ENCODE measurements around the gene PTGR1. TPM values are rescaled to one million over a fixed set of nuclear protein-coding genes. Genes with fewer than 3 reads are reported as not detected.

The PTGR1 gene
- total and polyA plus RNA-seq, 2 donors (not counting 3 experiments of a cell fraction or from before 2014, with no cell fraction given), result 70.3 to 79.1 TPM

GRCh38 chr9:111630182-111630963 is 30.9 kb upstream of the PTGR1 start:
- no peaks in the 10 kb centered on the region for H3K9me3 ChIP-seq (replicated peaks; ENCODE audit: control insufficient read depth, insufficient read depth, low read length)
- H3K79me2 ChIP-seq (ENCODE audit: control insufficient read depth, insufficient read depth, low read length), result peaks cover 40% of the 10 kb centered on the region
- ChIA-PET CTCF (interaction anchor here (0.6 to 3.0 kb wide), 4 partner anchors 9 to 222 kb away, joined by 3 to 20 read pairs (median 10); partner anchors contain the start of gene PTGR1), POLR2A (interaction anchor here (0.5 to 1.5 kb wide), 11 partner anchors 9 to 535 kb away, joined by 3 to 18 read pairs (median 4); partner anchors contain the start of gene PTGR1)
- no peak for DNase-seq (ENCODE audit: low read depth, low spot score)
- no peak for TF ChIP-seq POLR2A (IDR thresholded peaks at IDR 0.05; ENCODE audit: low read depth, low read length)
- TF ChIP-seq POLR2AphosphoS5 (IDR thresholded peaks at IDR 0.05; ENCODE audit: insufficient read depth, low read depth, low read length), result no peak
- TF ChIP-seq MYC (IDR thresholded peaks at IDR 0.05; ENCODE audit: low read depth, low read length), result no peak
- no peak for TF ChIP-seq CTCF (IDR thresholded peaks at IDR 0.05; ENCODE audit: extremely low read depth in 1 of 2, insufficient read depth in 1 of 2, low read depth in 1 of 2, low read length in 2 of 2)
- TF ChIP-seq FOS (IDR thresholded peaks at IDR 0.05; ENCODE audit: borderline replicate concordance, insufficient read depth, low read length), result no peak
- TF ChIP-seq JUN (IDR thresholded peaks at IDR 0.05; ENCODE audit: borderline replicate concordance, insufficient read depth, insufficient read length, low read depth), result no peak
- no peak for TF ChIP-seq MAX (IDR thresholded peaks at IDR 0.05; ENCODE audit: insufficient read depth, insufficient read length)
- TF ChIP-seq EZH2 (IDR thresholded peaks at IDR 0.05; ENCODE audit: borderline replicate concordance, low read depth, low read length, severe bottlenecking), result no peak
- no peak for TF ChIP-seq GATA2 (IDR thresholded peaks at IDR 0.05; ENCODE audit: insufficient read depth, insufficient read length, low read depth, low read length)
- intact Hi-C loops (cut with micrococcal nuclease) (loop anchor here (2.0 to 5.0 kb wide), 2 partner anchors 72 to 146 kb away; partner anchors contain the start of gene ECPAS), dilution Hi-C loops (cut with MboI; ENCODE audit: extremely low pct_ligation_motif_present, low sequenced_read_pairs) (no loop called here)
- peak overlapping the region; percentile 48 to 88 (median 76) for H3K4me3 ChIP-seq (replicated peaks in 1 of 3; ENCODE audit: insufficient read depth in 1 of 3, low read depth in 1 of 3, low read length in 3 of 3)
- H3K27me3 ChIP-seq (ENCODE audit: control insufficient read depth in 2 of 2, insufficient read depth in 2 of 2, low read length in 2 of 2), result no peaks in the 10 kb centered on the region
- peak overlapping the region; percentile 96 for H2AFZ ChIP-seq (ENCODE audit: low read depth, low read length)
- FAIRE-seq, result peak; percentile 44
- no peak overlapping the region for H3K27ac ChIP-seq (ENCODE audit: insufficient read depth, low read depth, low read length)
- peak overlapping the region; percentile 22 for H3K9ac ChIP-seq (replicated peaks; ENCODE audit: extremely low read depth, insufficient read depth, low read length)
- H3K36me3 ChIP-seq (ENCODE audit: control insufficient read depth in 2 of 2, extremely low read depth in 1 of 2, insufficient read depth in 2 of 2, low read length in 2 of 2), result no peaks in the 10 kb centered on the region
- peaks cover 4% of the 10 kb centered on the region for H4K20me1 ChIP-seq (replicated peaks; ENCODE audit: control insufficient read depth, extremely low read depth, insufficient read depth, low read length)
- peaks cover 24% of the 10 kb centered on the region for H3K4me1 ChIP-seq (ENCODE audit: control insufficient read depth, extremely low read depth, insufficient read depth, low read length)
- H3K4me2 ChIP-seq (ENCODE audit: insufficient read depth, low read length), result peak overlapping the region; percentile 78
- BruUV-seq (replicated peaks), result no TSS peak
- H3K9me1 ChIP-seq (replicated peaks; ENCODE audit: control insufficient read depth, extremely low read depth, insufficient read depth, low read length), result no peaks in the 10 kb centered on the region

Data from endothelial cell of umbilical vein (primary cell).